Stomach smooth muscle (tissue), 2 donors: ENCODE results near the gene CCDC171.

ENCODE experiments used
- H3K27ac ChIP-seq: one replicate; pipeline ENCODE4 v1.7.0; 2013; ENCODE audit warnings: mild to moderate bottlenecking, low read length, inconsistent platforms
- H3K27me3 ChIP-seq, 2 donors: one replicate each; pipeline ENCODE4 v1.7.0; 2013; ENCODE audit warnings: low read length in 2 of 2; ENCODE audit not compliant: insufficient read depth in 2 of 2, control insufficient read depth in 1 of 2
- H3K36me3 ChIP-seq, 2 donors: one replicate each; pipeline ENCODE4 v1.7.0; 2013; ENCODE audit warnings: low read length in 2 of 2; ENCODE audit not compliant: control insufficient read depth in 2 of 2, insufficient read depth in 2 of 2
- H3K4me1 ChIP-seq: one replicate; pipeline ENCODE4 v1.7.0; 2013; ENCODE audit warnings: low read length; ENCODE audit not compliant: control insufficient read depth, insufficient read depth
- H3K4me3 ChIP-seq, 2 donors: one replicate each; pipeline ENCODE4 v1.7.0; 2013; ENCODE audit warnings: low read length in 2 of 2
- H3K9ac ChIP-seq, 2 donors: one replicate each; pipeline ENCODE4 v1.7.0; 2013; ENCODE audit warnings: low read length in 2 of 2, mild to moderate bottlenecking in 1 of 2
- H3K9me3 ChIP-seq, 2 donors: one replicate each; pipeline ENCODE4 v1.7.0; 2013; ENCODE audit warnings: low read length in 2 of 2; ENCODE audit not compliant: control insufficient read depth in 2 of 2
- donor health status: healthy.
- donor health status: Pancreatic carcinoma.

CCDC171 gene

DNA sequence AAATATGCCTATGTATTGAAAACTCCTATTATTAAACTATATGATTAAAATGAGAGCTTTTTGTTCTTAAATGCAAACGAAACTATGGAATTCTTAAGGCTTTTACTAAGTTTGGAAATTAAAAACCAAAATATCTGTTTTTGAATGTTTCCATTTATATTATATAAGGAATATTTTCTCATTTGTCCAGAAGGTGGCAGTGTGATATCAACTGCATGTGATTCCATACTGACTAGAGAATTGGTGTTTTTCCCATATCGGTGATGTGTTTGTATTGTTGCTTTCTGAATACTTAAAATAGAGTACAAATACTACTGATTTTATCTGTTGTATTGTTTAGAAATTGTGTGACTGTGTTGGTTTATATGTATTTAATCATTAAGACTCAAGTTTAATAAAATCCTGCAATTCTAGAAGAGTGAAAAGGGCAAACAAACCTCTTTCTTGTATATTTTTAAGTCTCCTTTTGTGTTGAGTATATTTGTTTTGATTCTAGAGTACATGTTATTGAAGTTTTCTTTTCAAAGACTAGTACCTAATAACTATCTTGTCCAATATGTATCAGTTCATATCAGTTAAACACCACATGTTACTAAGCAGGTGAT lies 320.8 kb downstream of the CCDC171 start:
- Histone ChIP-seq H3K9me3 (no peaks in the 10 kb centered on the region), H3K9ac (no peak overlapping the region), H3K27me3 (no peaks in the 10 kb centered on the region), H3K4me1 (no peaks in the 10 kb centered on the region), H3K4me3 (no peak overlapping the region), H3K36me3 (no peaks in the 10 kb centered on the region), H3K27ac (no peak overlapping the region)

DNA sequence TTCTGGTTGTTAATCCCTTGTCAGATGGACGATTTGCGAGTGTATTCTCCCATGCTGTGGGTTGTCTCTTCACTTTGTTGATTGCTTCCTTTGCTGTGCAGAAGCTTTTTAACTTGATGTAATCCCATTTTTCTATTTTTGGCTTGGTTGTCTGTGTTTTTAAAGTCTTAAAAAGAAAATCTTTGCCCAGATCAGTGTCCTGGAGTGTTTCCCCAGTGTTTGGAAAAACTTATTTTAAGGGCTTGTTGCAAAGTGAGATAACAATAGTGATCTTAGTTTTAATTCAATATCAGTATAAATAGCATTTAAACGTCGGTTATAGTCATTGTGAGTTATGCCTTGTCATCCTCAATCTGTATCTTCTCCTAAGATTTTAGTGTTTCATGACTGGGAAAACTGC lies 329.5 kb downstream of the CCDC171 start:
- no peak overlapping the region for H3K9ac ChIP-seq
- no peaks in the 10 kb centered on the region for H3K9me3 ChIP-seq
- H3K4me1 ChIP-seq: no peaks in the 10 kb centered on the region
- H3K4me3 ChIP-seq: no peak overlapping the region
- H3K27ac ChIP-seq: no peak overlapping the region
- no peaks in the 10 kb centered on the region for H3K27me3 ChIP-seq
- H3K36me3 ChIP-seq: no peaks in the 10 kb centered on the region

DNA sequence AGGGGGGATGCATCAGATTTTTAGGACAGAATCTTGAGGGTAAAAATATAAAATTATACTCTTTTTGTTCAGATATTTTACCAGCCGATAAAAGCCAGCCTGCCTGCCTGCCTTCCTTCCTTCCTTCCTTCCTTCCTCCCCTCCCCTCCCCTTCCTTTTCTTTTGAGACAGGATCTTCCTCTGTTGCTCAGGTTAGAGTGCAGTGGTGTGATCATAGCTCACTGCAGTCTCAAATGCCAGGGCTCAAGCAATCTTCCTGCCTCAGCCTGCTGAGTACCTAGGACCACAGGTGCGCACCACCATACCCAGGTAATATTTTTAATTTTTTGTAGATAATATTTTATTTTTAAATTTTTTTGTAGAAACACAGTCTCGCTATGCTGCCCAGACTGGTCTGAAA lies 330.0 kb downstream of the CCDC171 start:
- H3K4me1 ChIP-seq: no peaks in the 10 kb centered on the region
- no peak overlapping the region for H3K4me3 ChIP-seq
- H3K27me3 ChIP-seq: no peaks in the 10 kb centered on the region
- no peak overlapping the region for H3K9ac ChIP-seq
- H3K27ac ChIP-seq: no peak overlapping the region
- H3K36me3 ChIP-seq: no peaks in the 10 kb centered on the region
- H3K9me3 ChIP-seq: no peaks in the 10 kb centered on the region

DNA sequence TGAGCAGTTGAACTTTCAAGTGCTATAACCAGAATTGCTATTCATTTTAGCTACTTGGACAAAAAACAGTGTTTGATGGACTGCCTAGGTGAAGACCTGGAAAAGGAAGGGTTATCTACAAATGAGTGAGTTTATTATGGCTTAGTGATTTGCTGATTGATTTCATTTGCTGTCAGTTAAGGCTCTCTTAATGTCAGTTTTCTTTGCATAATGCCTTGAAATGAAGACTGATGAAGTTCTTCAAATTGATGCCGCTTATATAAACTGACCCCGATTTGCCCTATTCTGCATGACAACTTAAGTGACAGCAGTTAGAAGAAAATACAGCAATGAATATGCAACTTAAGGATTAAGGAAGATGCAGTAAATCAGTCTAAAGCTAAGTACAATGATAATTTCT lies 332.6 kb downstream of the CCDC171 start:
- Histone ChIP-seq H3K36me3 (no peaks in the 10 kb centered on the region), H3K27me3 (no peaks in the 10 kb centered on the region), H3K4me1 (no peaks in the 10 kb centered on the region), H3K4me3 (no peak overlapping the region), H3K9ac (no peak overlapping the region), H3K9me3 (no peaks in the 10 kb centered on the region), H3K27ac (no peak overlapping the region)

DNA sequence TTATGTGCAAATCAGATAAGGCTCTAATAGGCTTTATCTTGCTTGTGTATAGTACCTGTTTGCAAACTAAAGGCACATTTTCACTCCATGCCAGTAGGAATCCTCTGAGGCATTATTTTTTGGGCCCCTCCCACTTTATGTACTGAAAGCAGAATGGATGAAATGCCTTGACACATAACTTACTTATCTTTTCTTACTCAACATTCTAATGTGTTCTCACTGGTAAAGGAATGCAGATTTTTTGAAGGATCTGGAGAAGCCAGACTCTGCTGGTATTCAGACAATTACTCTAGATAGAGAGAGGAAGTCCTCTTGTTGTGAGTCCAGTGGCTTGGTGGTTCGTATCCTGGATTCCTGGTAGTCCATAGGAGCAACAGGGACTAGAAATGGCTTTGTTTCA lies 336.7 kb downstream of the CCDC171 start:
- Histone ChIP-seq H3K36me3 (no peaks in the 10 kb centered on the region), H3K27ac (no peak overlapping the region), H3K4me1 (no peaks in the 10 kb centered on the region), H3K9me3 (peaks cover 0 to 2% of the 10 kb centered on the region in 2 donors), H3K27me3 (no peaks in the 10 kb centered on the region), H3K9ac (no peak overlapping the region), H3K4me3 (no peak overlapping the region)

DNA sequence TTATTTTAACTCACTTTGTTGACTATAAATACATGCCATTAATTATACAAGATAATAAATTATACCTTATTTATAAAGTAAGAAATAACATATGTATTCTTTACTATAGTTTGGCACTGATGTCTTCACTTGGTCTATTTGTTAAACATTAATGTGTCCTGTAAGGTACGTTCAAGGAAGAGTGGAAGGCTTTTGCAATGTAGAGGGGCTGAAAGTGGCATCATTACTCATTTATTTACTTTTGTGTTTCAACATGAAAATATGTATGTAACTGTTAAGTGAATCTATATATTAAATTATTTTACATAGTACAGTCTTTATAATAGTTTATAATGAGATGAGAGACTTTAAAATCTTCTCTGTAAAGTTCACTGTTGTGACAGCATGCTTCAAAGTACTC lies 348.7 kb downstream of the CCDC171 start:
- no peak overlapping the region for H3K27ac ChIP-seq
- no peaks in the 10 kb centered on the region for H3K4me1 ChIP-seq
- H3K9me3 ChIP-seq: peaks cover 0 to 3% of the 10 kb centered on the region in 2 donors
- H3K9ac ChIP-seq: no peak overlapping the region
- H3K4me3 ChIP-seq: no peak overlapping the region
- H3K27me3 ChIP-seq: no peaks in the 10 kb centered on the region
- H3K36me3 ChIP-seq: no peaks in the 10 kb centered on the region

DNA sequence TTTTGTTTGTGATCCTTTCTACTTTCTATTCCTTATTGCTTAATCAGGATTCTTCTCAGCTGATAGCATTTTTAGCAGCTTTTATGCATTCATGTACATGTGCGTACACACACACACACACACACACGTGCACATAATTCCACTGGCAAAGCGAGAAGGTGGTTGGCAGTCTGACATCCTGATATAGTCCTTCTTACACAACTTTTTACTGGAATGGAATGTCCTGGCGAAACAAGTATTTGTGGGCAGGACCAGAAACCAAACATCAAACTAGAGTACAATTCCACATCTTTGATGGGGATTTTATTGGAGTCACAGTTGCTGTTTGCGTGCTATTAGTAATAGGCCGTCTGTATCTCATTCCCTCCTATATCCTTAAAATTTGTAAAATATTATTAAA lies 356.5 kb downstream of the CCDC171 start:
- no peaks in the 10 kb centered on the region for H3K36me3 ChIP-seq
- H3K4me3 ChIP-seq: no peak overlapping the region
- H3K9me3 ChIP-seq: peaks cover 0 to 3% of the 10 kb centered on the region in 2 donors
- no peaks in the 10 kb centered on the region for H3K4me1 ChIP-seq
- H3K9ac ChIP-seq: no peak overlapping the region
- H3K27me3 ChIP-seq: no peaks in the 10 kb centered on the region
- no peak overlapping the region for H3K27ac ChIP-seq

DNA sequence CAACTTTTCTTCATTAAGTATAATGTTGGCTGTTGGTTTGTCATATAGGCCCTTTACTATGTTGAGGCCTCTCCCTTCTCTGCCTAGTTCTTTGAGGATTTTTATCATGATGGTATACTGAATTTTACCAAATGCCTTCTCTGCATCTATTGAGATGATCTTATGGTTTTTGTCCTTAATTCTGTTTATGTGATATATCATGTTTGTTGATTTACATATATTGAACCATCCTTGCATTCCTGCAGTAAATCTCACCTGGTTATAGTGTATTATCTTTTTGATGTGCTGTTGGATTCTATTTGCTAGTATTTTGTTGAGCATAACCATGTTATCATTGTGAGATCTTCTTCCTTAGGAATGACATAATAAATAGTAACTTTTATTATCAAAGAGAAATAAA lies 362.9 kb downstream of the CCDC171 start:
- no peak overlapping the region for H3K27ac ChIP-seq
- H3K36me3 ChIP-seq: no peaks in the 10 kb centered on the region
- no peaks in the 10 kb centered on the region for H3K27me3 ChIP-seq
- peaks cover 0 to 7% of the 10 kb centered on the region in 2 donors for H3K9me3 ChIP-seq
- H3K4me3 ChIP-seq: no peak overlapping the region
- H3K9ac ChIP-seq: no peak overlapping the region
- H3K4me1 ChIP-seq: no peaks in the 10 kb centered on the region

DNA sequence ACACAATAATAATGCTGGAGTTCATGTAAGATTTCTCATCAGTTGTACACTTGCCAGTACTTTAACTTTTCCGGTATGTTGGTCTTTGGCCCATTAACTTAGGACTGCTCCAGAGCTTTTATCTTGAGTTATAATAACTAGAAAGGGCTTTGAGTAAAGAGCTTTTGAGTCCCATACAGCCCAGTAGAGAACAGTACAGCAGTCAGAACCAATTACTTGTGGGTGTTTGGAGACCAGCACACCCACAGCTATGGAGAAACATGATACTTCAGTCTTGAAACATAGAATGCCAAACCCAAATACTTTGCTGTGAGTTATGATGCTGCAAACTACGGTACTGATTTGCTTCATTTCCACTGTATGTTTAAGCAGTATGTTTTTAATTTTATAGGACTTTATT lies 374.3 kb downstream of the CCDC171 start:
- no peak overlapping the region for H3K9ac ChIP-seq
- no peaks in the 10 kb centered on the region for H3K9me3 ChIP-seq
- no peaks in the 10 kb centered on the region for H3K27me3 ChIP-seq
- no peaks in the 10 kb centered on the region for H3K4me1 ChIP-seq
- no peak overlapping the region for H3K4me3 ChIP-seq
- H3K27ac ChIP-seq: no peak overlapping the region
- no peaks in the 10 kb centered on the region for H3K36me3 ChIP-seq

DNA sequence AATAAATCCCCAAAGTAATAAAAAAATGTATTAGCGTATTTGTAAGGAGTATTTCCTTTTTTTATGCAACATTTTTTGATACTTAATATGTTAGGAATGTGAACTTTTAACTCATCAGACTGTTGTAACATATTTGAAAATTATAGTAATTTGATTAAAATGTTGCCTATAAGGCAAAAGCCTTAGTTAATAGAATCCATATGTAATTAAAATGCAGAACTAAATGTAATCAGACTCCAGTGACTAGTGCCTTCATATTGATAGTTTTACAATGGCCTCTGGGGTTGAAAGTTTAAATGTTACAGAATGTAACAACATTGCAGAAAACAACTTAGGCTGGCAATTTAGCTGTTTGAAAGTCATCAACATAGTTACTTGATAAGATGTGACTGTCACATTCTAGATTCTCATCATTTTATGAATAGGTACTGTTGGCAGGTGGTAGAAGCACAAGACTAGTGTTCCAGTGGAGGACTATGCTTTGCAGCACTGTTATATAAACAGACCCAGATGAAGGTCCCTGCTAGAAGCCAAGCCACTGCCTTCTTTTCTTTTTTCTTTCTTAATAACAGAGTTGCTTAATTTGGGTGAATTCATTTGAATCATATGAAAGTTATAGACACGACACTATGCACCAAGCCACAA lies 382.9 kb downstream of the CCDC171 start:
- no peak overlapping the region for H3K4me3 ChIP-seq
- H3K27me3 ChIP-seq: no peaks in the 10 kb centered on the region
- no peaks in the 10 kb centered on the region for H3K4me1 ChIP-seq
- no peak overlapping the region for H3K27ac ChIP-seq
- H3K9me3 ChIP-seq: no peaks in the 10 kb centered on the region
- H3K9ac ChIP-seq: no peak overlapping the region
- H3K36me3 ChIP-seq: no peaks in the 10 kb centered on the region

DNA sequence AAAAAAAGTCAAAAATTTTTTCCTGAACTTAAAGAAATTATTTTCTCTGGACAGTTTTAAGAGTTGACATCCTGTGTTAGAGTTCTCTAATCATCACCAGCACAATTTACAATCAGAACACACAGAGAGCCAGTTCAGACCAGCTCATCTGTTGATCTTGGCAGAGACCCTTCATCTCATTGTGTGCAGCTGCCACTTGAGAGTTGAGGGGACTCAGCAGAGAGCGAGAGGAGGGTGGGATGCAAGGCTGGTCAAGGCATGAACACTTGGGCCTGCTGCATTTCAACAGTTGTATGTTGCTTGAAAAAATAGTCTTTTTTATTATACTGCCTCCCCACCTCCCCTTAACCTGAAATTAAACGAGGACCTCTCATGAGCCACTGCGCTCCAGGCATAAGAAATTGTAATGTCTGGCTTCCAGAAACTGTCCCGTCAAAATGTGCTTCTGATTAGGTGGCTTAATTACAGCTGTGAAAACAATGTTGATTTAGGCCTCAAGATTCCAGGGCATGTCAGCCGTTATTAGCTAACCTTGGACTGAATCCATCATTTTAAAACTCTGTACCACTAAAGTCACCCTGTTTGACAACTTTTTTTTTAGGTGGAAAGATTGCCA lies 383.6 kb downstream of the CCDC171 start:
- no peak overlapping the region for H3K4me3 ChIP-seq
- H3K9me3 ChIP-seq: no peaks in the 10 kb centered on the region
- H3K27ac ChIP-seq: no peak overlapping the region
- no peaks in the 10 kb centered on the region for H3K4me1 ChIP-seq
- H3K9ac ChIP-seq: no peak overlapping the region
- no peaks in the 10 kb centered on the region for H3K27me3 ChIP-seq
- no peaks in the 10 kb centered on the region for H3K36me3 ChIP-seq
